HG03378 (cell line): ENCODE measurements around the gene RGS11.
"Not testable (repeated sequence)": the region's sequence is repeated elsewhere in the genome, so short reads cannot be mapped to it uniquely, and the experiment has no call there.

Source experiments
- ATAC-seq: cut with Tn5 transposase; IDR thresholded peaks from one replicate; pipeline ENCODE4 v1.9.1; 2021; ENCODE audit warnings: mild to moderate bottlenecking, moderate library complexity; ENCODE audit not compliant: unreplicated experiment

Gene RGS11

GRCh38 chr16:280991-281659 lies 5.4 kb upstream of the RGS11 start:
- no peak for ATAC-seq

GRCh38 chr16:280552-280951 lies 4.8 kb upstream of the RGS11 start, which contains the start of gene ARHGDIG:
TSS of gene ARHGDIG (plus strand) at chr16:280591. CDS start at chr16:280681, 90 bp downstream.
- no peak for ATAC-seq

- ATAC-seq, result no peak
Observed at GRCh38 chr16:280005-280460, 4.3 kb upstream of the RGS11 start.

- ATAC-seq, result no peak
Observed at GRCh38 chr16:279531-279930, 3.8 kb upstream of the RGS11 start.

GRCh38 chr16:278863-279366 lies 3.2 kb upstream of the RGS11 start:
- ATAC-seq, result no peak

GRCh38 chr16:276426-277077 lies 808 bp upstream of the RGS11 start:
- ATAC-seq, result no peak

- ATAC-seq, result no peak
Observed at GRCh38 chr16:275041-275641, 603 bp downstream of the RGS11 start.

GRCh38 chr16:273547-274421 lies 2.0 kb downstream of the RGS11 start:
- ATAC-seq, result no peak

GRCh38 chr16:272633-273546 lies 2.9 kb downstream of the RGS11 start:
- no peak for ATAC-seq

GRCh38 chr16:270381-271255 lies 5.1 kb downstream of the RGS11 start:
- ATAC-seq, result no peak

- ATAC-seq, result no peak
Observed at GRCh38 chr16:269061-269796, 6.5 kb downstream of the RGS11 start.

GRCh38 chr16:268141-269053 lies 7.3 kb downstream of the RGS11 start:
- ATAC-seq, result no peak

GRCh38 chr16:267562-267961 lies 8.2 kb downstream of the RGS11 start:
- not testable (repeated sequence) for ATAC-seq

GRCh38 chr16:266258-267164 lies 9.2 kb downstream of the RGS11 start:
- ATAC-seq, result no peak

GRCh38 chr16:265711-266110 lies 10.0 kb downstream of the RGS11 start:
- no peak for ATAC-seq

- ATAC-seq, result no peak
Observed at GRCh38 chr16:265002-265529, 10.7 kb downstream of the RGS11 start.
